NCI-H524 (cell line): ENCODE measurements around the gene RASA3.
A peak's percentile ranks its signal among the peaks of the same experiment; 100 is the strongest.

Experiments used
- DNase-seq, 2 experiments: peaks; one replicate each; lab custom pipeline; 2025; lab: John Stamatoyannopoulos, UW

The RASA3 gene

DNA sequence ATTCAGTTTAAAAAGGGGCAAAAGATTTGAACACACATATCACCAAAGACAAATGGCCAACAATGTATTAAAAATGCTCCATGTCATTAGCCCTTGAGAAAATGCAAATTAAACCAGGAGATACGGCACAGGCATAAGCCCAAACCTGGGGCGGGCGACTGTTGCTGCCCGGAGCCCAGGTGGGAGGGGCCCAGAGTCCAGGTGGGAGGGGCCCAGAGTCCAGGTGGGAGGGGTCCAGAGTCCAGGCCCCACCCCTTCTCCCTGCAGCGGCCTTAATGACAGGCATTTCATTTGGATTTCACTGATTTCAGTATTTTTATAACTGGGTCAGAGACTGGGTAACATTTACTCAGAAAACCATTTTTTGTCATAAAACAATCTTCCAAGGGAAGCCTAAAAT lies 78.2 kb downstream of the RASA3 start:
- no peak for DNase-seq

DNA sequence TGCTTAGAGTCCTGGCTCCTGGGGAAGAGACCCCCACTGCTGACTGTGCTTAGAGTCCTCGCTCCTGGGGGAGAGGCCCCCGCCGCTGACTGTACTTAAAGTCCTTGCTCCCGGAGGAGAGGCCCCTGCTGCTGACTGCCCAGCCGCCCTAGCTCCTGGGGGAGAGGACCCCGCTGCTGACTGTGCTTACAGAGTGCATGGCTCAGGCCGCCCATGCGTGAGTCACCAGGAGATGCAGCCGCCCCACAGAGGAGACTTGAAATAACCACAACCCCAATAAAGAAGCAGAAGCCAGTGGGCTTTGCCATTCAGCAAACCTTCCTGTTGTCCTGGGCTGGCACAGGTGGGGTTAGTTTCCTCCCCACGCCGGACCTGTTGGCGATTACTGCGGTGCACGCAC lies 79.4 kb downstream of the RASA3 start:
- no peak for DNase-seq

DNA sequence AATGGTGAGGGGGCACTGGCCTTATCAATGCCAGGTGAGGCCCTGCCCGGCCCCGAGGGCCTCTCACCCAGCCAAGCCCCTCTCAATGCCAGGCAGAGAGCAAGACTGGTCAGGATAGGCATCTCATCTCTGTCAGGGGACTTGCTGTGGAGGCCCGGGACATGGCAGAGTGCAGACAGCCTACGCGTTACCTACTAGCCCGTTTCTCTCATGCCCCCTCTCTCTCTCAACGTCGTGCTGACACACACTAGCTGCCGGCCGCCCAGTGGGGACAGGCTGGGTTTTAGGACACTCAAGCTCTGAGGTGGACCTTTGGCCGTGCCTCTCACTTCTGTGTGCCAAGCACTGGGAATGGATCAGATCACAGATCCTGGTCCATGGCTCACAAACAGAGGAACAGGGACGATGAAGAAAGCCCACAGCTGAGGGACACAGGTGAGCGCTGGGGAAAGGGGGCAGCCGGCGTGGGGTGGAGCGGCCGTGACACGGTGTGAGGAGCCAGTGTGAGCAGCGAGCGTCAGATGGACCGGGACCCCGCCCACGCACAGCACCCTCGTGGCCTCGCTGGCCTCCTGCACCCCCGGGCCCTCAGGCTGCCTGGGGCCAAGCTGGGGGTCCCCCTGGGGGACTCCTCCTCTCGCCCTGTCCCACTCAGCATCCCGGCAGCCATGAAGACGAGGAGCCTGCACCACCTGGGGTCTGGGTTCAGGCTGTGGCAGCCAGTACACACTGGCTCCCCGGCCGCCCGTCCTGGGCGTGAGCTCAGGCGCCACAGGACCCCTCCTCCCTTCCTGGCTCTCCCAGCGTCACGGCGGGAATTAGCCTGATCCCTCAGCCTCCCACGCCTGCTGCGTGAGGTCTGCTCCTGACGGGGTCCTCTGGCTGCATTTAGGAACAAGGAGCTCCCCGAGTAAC lies 81.6 kb downstream of the RASA3 start:
- no peak for DNase-seq

DNA sequence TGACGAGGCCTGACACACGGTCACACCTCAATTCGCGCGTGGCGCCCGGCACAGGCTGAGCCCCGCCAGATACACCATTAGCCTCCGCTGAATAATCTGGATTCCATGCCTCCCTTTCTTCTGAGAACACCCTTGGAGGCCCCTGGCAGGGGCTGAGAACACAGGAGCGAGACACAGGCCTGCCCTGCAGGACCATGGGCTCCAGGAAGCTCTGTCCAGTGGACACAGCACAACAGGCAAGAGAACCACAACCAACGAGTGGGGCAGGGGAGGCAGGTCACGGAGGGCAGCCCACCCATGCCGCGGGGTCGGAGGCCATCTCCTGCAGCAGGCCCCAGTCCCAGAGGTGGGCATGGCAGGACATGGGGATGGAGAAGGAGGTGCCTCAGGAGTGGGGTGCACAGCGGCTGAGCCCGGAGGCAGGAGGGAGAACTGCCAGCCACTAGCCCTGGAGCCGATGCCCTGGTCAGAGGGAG lies 82.8 kb downstream of the RASA3 start:
- no peak for DNase-seq

DNA sequence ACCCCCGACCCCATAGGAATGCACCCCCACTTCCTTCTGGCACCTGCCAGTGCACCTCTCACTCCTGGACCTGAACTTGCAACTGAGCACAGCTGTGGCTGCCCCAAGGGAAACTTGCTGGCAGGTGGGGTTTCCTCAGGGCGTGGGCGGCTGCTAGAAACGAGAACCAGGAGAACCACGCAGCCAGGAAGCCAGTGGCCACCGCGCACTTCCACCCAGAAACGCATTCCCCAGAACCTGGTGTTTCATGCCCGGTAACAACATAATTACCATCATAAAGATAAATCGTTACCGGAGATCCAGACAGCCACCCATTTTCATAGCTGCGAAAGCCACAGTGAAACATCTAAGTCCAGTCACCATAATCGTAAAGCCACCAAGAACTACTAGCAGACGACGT lies 83.4 kb downstream of the RASA3 start:
- DNase-seq: no peak

DNA sequence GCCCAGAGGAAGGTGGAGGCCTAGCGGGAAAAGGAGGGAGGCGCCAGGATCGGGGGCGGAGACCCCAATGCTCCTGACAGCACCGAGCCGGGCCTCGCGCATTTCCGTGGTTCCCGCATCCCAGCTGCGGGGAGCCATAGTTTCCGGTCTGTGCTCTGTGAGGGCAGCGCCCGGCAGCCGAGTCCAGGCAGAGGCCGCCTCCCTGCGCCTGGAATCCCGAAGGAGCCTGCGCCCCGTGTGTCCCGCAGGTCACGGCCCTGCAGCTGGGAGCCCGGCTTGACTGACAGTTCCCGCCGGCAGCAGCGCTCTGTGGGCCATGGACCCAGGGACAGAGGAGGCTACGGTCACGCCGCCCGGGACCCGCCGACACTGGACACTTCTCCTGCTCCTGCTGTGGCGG lies 84.0 kb downstream of the RASA3 start:
- DNase-seq: no peak

DNA sequence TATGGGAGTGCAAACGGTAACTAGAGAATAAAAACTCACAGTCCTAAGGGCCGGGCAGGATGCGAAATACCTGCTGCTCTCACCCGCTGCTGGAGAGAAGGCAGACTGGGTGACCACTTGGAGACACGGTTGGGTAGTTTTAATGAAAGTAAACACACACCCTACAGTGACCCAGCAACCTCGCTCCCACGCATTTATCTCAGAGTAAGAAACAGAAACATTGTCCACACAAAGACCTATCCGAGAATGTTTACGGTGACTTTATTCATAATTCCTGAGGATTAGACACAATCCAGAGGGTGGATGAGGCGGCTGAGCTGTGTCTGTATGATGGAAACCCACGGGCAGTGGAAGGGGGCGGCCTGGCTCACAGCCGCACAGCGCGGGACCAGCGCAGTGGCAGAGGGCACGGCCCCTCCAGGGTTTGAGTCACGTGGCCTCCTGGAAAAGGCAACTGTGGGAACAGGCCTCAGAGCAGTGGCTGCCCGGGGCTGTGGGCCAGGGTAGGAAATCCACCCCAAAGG lies 85.0 kb downstream of the RASA3 start:
- DNase-seq: no peak

DNA sequence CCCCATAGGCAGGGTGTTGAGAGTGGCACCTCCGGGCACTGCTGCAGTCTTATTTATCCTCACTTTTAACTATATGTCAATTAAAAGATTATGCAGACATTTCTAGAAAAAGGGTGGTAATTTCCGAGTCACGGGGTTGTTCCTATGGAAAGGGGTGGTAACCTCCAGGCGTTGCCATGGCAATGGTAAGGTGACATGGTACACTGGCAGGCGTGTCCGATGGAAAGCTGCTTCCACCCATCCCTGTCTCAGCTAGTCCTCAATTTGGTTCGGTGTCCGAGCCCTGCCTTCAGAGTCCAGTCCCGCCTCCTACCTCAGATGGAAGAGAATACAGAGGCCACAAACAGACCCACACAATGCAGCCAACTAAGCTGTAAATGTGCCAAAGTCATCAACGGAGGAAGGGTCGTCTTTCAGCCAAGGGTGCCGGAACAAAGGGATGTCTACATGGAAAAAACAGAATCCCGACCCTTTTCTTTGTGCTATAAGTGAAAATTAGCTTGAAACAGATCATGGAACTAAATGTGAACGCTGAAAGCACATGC lies 85.9 kb downstream of the RASA3 start:
- DNase-seq: no peak

DNA sequence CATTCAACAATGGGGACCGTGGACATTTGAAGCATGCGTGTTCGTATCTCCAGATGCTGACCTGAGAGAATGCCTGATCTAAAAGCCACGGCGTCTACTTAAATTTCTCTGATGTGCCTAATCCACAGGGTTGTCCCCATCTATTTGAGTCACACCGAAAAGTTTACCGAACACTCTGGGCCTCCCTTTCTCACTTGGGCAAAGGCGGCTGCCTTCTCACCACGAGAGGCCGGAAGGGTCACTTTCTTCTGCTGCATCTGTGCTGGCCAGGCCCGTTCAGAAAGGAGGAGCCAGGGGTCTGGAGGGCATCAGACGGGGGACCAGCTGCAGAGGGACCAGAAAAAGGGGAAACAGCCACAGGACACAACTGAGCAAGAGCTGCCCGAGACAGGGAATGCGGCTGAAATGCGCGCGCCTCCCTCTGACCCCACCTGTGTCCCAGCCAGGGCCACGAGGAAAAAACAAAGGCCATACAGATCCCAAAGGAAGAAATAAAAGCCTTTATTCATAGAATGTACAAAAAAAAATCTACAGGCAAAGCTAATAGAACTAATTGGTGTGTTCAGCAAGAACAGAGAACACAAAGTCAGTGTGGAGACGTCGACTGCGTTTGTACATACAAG lies 87.2 kb downstream of the RASA3 start:
- no peak for DNase-seq

DNA sequence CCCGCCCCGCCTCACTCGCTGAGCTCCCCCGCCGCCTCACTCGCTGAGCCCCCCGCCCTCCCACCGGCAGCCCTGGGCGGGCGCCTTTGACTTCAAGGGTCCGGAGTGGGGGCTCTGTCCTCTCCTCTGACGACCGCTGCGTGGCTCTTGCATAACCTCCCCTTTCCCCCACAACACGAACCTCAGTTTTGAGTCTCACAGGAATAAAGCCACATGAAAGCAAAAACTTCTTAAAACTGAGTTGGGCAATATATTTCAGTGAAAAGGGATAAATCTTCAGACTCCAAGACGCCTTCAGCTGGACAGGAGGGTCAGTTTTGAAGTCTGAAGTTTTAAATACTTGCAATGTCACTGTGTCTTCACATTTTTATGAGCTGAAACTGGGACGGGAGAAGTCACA lies 87.9 kb downstream of the RASA3 start:
- no peak for DNase-seq

DNA sequence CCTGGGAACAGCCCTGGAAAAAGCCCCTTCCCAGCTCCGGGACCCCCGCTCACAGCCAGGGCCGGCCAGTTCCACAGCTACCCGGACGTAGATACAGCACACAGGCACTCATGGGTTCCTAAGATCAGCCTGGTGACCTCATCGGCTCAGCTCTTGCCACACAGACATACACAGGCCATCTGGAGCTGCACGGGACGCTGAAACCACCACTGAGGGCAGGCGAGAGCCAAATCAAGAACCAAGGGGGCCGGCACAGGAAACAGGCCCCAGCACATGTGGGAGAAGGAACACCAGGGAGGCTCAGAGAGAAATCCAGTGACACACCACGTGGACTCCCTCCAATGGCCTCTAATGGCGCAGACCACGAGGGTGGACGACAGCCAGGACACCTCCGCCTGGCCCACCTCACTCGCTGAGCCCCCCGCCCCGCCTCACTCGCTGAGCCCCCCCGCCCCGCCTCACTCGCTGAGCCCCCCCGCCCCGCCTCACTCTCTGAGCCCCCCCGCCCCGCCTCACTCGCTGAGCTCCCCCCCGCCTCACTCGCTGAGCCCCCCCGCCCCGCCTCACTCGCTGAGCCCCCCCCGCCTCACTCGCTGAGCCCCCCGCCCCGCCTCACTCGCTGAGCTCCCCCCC lies 88.9 kb downstream of the RASA3 start:
- peak in 1 of 2 experiments; percentile 30 for DNase-seq

DNA sequence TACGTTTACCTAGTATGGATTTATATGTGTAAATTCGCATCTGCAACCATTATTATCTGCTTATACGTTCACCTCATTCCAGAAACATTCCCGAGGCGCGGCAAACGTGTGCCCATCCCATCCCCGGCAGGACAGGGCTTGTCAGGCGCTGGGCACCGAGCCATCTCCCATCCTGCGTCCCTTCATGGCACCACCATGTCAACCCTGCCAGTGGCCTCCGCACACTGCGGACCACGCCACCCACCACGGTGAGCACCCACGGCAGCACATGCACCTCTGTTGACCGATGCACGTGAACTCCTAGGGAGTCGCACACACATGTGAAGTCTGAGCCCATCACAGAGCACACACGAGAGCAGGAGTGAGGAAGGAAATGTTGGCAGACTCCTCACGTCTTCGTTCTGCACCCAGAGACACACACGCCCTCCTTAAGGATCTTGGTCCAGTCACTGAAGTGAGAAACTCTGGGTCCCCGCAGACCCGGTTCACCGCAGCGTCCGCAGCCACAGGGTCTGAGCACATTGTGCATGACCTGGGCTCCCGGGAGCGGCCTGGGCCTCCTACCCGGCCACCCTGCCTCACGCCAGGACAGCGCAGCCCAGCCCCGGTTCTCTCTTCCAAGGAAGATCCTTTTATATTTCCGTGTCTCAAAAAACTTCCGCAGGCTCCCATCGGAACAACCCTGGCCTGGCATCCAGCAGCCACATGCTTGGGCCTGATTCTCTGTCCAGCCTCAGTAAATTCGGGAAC lies 90.2 kb downstream of the RASA3 start:
- no peak for DNase-seq

DNA sequence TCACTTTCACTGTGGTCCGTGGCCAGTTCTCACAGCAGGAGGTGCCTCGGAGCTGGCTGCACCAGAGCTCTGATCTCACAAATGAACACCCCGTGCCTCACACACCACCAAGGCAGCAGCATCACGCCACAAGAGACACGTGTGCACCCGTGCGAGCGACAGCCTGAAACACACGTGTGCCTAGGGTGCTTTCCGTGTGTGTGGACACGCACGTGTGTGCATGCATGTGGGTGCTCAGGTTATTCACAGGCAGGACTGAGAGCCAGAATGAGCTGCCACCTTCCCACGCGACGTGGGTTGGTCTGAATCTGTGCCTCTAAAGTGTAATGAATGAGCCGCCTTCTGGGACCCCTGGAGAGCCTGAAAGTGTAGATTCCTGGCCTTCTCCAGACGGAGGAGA lies 90.9 kb downstream of the RASA3 start:
- no peak for DNase-seq

DNA sequence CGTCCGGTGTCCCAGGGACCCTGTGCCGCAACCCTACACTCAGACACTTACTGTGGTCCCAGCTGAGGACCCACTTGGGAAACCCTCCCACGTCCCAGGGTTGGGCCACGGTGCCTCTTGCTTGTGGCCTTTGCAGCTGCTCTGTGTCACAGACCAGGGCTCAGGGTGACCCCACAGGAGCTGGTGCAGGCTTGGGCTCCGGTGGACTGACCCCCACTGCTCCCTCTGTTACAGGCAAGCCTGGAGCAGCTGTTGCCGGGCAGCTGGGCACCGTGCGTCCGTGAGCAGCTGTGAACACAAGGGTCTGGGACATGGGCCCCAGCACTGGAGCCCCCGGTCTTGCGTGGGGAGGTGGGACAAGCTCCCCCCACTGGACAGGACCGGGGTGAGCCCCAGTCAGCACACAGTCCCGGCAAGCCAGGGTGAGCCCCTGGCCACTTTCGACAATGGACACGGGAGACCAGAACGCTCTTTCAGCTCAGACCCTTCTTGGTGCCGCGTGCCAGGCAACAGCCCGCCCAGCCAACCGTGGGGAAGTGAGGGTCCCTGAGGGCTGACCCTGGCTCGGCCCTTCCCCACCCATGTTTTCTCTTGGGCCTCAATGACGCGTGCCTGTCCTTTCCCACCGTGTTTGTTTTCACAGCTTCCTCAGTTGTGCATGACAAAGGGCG lies 92.8 kb downstream of the RASA3 start:
- DNase-seq: no peak

DNA sequence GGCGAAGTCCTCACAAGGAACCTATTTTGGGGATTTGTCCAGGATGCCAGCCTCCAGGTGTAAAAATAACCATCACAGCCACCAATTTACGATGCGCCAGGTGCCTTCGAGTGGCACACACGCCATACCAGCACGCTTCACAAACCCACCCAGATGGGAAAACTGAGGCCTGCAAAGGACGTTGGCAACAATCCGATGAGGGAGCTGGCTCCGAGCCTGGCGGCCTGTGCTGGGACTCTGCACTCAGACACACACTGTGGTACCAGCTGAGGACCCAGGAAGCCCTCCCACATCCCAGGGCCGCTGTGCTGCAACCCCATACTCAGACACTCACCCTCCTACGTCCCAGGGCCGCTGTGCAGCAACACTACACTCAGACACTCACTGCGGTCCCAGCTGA lies 93.5 kb downstream of the RASA3 start:
- no peak for DNase-seq

DNA sequence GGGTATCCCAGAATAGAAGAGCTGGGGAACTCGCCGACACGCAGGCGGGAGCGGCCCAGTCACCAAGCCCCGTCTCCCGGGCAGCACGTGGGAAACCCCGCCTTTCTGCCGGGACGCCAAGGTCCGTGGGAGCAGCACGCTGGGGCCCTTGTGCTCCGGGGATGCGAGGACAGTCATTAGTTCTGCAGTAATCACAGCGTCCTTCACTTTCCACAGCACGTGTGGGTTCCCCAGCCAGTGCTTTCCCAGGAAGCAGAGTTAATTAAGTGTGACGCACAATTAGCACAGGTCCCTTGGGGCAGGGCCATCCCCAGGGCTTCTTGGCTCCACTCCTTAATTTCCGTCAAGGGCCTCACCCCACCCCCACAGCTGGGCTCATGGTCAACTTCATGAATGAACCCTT lies 94.2 kb downstream of the RASA3 start:
- no peak for DNase-seq

DNA sequence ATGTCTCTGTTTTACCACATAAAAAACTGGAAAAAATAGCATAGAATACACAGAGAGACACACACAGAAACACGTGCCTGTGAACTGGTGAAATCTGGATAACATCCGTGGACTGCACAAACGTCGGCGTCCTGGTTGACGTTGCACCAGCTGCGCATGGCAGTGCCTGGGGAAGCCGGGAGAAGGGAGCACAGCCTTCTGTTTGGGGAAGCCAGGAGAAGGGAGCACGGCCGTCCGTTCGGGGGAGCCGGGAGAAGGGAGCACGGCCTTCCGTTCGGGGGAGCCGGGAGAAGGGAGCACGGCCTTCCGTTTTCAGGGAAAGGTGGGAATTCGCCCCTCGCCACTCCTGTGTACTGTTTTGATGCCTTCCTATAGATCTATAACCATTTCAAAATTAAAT lies 94.7 kb downstream of the RASA3 start:
- DNase-seq: no peak

DNA sequence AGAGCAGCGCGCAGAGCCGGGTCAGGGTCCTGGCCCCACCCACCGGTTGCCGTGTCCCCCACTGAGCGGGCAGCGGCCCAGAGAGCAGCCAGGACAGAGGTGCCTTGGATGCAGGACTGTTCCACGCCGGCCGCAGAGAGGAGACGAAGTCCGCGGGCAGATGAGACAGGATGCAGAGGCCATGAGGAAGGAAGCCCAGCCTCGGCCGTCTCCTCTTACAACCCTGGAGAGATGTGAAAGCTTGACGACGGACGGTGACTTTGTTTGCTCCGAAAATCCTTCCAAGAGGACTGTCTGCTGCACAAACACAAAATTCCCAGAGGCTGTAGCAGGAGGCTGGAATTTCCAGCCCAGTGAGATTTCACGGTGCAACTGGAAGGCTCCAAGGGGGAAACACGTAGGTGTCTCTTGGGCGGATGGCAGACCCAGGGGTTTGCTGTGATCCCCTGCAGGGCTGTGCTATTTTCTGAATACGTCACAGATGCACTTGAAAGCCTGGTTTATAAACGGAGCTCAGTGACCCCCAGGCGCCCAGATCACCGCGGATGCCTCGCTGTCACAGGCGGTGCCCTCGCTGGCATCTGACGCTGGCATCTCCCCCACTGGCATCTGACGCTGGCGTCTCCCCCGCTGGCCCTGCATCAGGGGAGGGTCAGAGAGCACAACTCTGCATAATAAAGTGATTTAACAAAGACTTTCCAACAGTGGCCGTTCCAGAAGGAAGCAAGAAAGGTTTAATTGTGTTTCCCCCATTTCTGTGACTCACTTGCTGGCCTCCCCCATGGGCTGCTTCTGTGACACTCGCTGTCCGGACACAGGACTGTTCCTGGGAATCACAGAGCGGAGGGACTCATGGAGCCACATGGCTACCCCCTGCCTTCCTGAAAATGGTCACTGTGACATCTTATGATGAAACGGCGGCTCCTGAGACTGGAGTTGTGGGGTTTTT lies 96.6 kb downstream of the RASA3 start:
- DNase-seq: no peak

DNA sequence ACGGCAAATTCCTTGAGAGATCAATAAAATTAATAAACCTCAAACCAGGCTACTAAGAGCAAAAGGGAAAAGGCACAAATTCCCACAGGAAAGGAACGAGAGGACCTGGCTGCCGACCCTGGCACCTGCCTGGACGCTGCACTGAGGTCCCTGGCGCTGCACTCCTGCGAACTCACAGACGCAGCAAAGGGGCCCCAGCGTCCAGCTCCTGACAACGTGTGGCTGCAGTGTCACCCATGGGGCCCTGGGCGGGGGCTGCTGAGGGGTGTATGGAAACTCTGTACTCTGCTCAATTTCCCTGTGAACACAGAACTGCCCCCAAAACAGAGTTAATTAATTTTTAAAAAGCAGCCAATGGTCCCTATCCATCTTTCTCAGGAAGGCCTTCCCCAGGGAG lies 97.2 kb downstream of the RASA3 start:
- DNase-seq: no peak

DNA sequence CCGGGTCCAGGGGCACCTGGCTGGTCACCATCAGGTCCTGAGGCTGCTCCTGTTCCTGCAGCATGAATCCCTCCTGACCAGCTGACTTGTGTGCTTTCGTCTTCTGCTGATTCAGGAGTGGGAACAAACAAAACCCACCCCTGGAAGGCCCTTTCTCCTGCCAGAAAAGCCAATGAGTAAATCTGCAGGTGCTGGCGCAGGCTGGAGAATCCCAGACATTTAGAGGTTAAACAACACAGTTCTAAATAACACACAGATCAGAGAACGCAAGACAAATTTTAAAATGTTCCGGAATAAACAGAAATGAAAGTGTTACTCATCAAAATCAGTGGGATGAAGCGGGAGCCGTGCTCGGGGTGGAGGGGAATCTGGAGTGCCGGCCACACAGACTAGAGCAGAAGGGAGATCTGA lies 97.9 kb downstream of the RASA3 start:
- no peak for DNase-seq
